Left lobe of liver (tissue), 2 donors: Measurements from ENCODE around the gene TOMM40L. TPM values are rescaled to one million over a fixed set of nuclear protein-coding genes. Genes with fewer than 3 reads are reported as not detected.
A peak's percentile ranks its signal among the peaks of the same experiment; 100 is the strongest.
"Not testable (repeated sequence)": the region's sequence is repeated elsewhere in the genome, so short reads cannot be mapped to it uniquely, and the experiment has no call there.

Source experiments
- ATAC-seq: fragments of 200-7000 bp; cut with Tn5 transposase; one replicate; pipeline ENCODE4 v1.9.1; 2020; ENCODE audit warnings: mild to moderate bottlenecking, moderate library complexity
- DNase-seq: peaks from one replicate; pipeline ENCODE4 v3.0.0-alpha.2; 2020; ENCODE audit warnings: low spot score
- total RNA-seq: library from RNA; stranded (reverse); gene quantifications from one replicate; pipeline ENCODE4 v1.2.1, GENCODE V29; 2021
- donor health status: DM: no; HTN: no; CAD: no; lungs with moderate emphysema.
- donor health status: DM: no; HTN: yes; CAD: no.

The TOMM40L gene
- total RNA-seq, 1 donor from 2014 or later = 6.3 TPM

DNA sequence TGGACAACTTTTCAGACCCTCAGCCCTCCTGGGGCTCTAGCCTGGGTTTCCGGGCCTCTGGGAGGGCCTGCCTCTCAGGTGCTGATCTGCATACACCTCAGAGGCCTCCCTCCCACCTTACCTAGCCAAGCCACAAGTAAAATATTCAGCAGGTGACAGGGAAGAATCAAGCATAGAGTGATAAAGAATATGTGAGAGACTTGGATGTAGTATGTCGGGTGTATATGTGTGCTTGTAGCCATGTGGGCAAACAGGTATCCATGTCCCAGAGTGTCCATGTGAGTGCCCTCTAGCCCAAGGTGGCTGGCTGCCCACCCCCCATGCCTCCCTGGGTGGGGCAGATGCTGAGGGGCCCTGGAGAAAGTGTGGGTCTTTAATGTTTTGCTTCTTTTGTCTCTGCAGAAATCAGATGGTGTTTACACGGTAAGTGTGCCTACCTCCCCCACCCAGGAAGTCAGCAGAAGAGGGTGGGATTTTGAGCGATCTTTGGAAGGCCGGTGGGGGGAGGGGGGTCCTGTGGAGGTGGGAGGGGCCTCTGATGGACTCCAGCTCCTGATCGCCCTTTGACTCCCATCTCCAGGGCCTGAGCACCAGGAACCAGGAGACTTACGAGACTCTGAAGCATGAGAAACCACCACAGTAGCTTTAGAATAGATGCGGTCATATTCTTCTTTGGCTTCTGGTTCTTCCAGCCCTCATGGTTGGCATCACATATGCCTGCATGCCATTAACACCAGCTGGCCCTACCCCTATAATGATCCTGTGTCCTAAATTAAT lies 7.4 kb upstream of the TOMM40L start:
- DNase-seq (no peak), ATAC-seq (peak; percentile 2)

GRCh38 chr1:161219078-161219892 lies 6.6 kb upstream of the TOMM40L start:
- ATAC-seq = peak; percentile 37

GRCh38 chr1:161220002-161220401 lies 5.9 kb upstream of the TOMM40L start:
- no peak for DNase-seq
- ATAC-seq = no peak

More at GRCh38 chr1:161219078-161219892, 6.6 kb upstream of the TOMM40L start:
- no peak for DNase-seq

DNA sequence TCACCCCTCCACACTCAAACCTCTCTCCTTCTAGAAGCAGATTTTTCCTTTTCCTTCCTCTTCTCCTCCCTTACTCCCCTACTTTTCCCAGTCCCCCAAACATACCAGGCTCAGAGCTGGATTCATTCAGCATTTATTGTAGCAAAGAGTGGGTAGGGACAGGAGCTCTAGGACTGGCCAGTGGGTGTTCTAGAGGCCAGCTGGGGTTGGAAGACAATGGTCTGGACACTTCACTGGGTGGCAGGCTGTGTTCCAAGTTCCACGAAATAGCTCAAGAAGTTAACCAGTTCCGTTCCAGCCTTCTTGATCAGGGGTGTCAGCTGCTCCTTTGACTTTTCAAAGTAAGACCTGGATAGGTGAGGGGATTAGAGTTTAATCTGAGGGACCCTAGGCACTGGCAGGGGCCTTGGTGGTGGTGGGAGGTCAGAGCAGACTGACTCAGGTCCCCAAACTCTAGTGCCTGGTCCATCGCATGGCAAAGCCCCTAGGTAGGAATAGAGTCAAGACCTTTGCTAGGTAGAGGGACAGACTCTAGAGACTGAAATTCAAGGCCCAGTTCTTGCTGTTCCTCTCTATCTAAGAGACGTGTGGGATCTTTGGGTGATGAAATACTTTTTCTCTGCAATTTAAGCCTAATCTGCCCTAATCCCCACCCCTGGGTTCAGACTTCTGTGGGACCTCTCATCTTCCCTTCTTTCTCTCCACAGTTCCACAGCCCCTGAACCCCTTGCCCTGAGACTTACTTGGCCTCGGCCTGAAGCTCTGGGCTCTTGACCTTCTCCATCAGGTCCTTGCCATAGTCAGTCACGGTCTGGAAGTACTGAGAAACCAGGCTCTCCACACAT lies 3.5 kb upstream of the TOMM40L start:
- no peak for ATAC-seq
- no peak for DNase-seq

- DNase-seq (peak; percentile 91), ATAC-seq (peak; percentile 49)
Measured at GRCh38 chr1:161223805-161224694, 1.8 kb upstream of the TOMM40L start.

GRCh38 chr1:161224695-161225087 lies 1.2 kb upstream of the TOMM40L start:
- not testable (repeated sequence) for ATAC-seq, DNase-seq

GRCh38 chr1:161225178-161225533 lies 704 bp upstream of the TOMM40L start:
- no peak for DNase-seq
- no peak for ATAC-seq

GRCh38 chr1:161226320-161226711 lies 456 bp downstream of the TOMM40L start:
- DNase-seq = no peak

DNA sequence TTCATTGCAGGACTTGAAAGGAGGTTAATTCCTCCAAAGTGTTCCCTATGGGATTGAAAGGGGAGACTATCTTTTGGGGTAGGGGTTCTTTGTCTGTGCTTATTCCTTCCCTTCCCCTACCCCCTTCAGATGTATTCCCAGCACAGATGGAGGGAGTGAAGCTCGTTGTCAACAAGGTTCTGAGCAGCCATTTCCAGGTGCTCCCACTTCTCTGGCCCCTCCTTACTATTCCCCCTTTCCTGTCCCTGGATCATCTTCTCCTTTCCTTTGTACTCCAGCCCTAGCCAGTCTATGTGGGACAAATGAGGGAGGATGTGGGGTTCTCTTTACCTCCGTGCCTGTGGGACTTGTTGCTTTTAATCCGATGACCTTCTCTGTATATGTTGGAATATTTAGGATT lies 899 bp downstream of the TOMM40L start:
- no peak for ATAC-seq
- DNase-seq = no peak

More at GRCh38 chr1:161226320-161226711, 456 bp downstream of the TOMM40L start:
- ATAC-seq = no peak

DNA sequence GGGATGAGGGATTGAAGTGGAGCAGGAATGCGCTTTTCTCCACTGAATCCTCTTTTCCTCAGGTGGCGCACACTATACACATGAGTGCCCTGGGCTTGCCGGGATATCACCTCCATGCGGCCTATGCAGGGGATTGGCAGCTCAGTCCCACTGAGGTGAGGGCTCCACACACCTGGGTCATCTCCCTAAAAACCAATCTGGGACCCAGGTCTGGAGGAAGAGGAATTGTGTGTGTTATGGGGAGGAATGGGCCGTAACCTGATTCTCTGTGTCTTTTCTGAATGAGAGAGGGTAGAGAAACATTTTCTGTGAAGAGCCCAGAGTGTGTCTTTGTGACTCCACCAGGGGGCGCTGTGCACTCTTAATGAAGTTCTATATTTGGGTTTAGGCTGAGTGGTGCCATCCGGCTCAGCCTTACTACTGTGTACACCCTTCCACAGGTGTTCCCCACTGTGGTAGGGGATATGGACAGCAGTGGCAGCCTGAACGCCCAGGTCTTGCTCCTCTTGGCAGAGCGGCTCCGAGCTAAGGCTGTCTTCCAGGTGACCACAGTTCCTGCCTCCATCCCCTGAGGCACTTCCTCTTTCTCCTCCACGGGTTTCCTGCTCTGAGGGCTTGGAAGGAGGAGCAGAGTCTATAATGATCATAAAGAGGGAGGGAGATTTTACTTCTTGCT lies 1.5 kb downstream of the TOMM40L start:
- DNase-seq (peak; percentile 86), ATAC-seq (peak; percentile 52)

GRCh38 chr1:161228032-161228431 lies 2.2 kb downstream of the TOMM40L start:
- ATAC-seq (no peak), DNase-seq (no peak)

DNA sequence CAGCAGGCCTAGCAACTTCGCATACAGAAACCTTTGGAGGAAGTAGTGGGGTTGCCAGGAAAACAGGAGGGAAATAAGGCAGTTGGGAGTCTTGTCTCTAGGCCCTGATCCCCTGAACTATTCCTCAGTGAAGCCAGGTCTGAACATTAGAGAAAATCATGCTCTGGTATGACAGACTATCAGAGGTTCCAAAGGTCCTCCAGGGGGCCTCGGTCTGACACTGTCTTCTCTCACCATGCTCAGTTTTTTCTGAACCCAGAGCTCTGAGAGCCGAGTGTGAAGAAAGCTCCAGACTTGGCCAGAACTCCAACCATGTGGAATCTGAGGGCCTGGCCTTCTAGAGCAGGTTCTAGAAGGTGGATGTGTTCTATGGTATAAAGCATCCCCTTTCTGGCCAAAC lies 4.0 kb downstream of the TOMM40L start:
- no peak for DNase-seq
- no peak for ATAC-seq

DNA sequence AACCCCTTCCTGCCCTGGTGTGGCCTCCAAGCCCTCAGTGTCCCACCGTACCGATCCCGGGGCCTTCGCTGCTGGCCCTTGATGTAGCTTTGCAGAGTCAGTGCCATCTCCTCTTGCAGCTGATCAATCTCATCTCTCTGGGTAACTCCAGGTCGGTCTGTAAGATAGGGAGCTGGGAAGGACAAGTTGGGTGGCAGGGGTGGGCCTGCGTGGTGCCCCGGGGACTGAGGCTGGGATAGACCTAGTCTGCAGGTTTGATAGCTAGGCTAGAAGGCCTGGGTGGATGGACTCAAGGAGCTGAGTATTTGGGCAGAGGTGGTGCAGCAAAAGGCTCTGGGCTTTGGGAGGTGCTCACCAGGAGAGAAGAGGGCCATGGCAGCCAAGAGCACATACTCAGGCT lies 4.9 kb downstream of the TOMM40L start:
- ATAC-seq (no peak), DNase-seq (no peak)

GRCh38 chr1:161233102-161233501 lies 7.2 kb downstream of the TOMM40L start:
- ATAC-seq (no peak), DNase-seq (no peak)

GRCh38 chr1:161235957-161236775 lies 10.3 kb downstream of the TOMM40L start:
- ATAC-seq (peak; percentile 2), DNase-seq (no peak)

GRCh38 chr1:161238039-161238473 lies 12.2 kb downstream of the TOMM40L start, which contains the start of gene NR1I3:
Gene NR1I3 (minus strand): TSS chr1:161238203. CDS start chr1:161236565, 1,638 bp downstream.
- peak; percentile 97 for DNase-seq
- ATAC-seq = peak; percentile 94

DNA sequence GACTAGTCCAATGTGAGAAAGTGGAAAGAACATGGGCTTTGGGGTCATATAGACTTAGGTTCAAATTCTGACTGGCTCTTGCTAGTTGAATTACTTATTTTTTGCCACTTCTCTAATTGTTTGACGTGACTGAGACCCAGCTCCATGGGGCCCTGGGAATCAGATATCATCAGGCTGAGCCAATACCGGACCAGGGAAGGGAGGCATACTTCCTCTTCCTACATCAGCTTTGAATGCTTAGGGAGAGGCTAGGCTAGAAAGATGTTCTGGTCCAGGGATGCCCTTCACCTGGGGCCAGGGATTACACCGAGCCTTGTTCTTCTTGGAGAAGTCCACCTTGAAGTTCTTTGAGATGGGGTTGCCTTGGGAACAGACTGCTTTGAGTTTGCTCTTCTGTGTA lies 15.8 kb downstream of the TOMM40L start:
- ATAC-seq = no peak
- DNase-seq = no peak

DNA sequence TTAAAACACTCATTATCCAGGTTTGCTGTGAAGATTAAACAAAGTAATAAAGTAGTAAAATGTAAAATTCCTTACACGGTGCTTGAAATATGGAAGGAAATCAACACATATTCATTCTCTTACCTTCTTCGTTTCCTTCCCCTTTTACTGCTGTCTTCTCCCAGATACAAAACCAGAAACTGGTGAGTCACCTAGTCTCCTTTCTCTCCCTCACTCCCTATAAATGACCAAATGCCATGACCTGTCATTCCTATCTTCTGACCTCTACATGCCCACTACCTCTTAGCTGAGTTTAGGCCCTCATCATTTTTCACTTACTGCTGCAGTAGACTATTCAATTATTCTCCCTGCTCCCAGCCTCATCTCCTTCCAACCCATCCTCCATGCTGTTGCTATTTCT lies 16.5 kb downstream of the TOMM40L start:
- no peak for DNase-seq
- no peak for ATAC-seq

- ATAC-seq = peak; percentile 99
Measured at GRCh38 chr1:161244888-161245287, 19.0 kb downstream of the TOMM40L start.

More at GRCh38 chr1:161244888-161245287, 19.0 kb downstream of the TOMM40L start:
- peak; percentile 74 for DNase-seq
